NCI-H2227 treated with DMSO at 0.1 percent for 48 hours (cell line): ENCODE results near the gene GABRG3.

Experiments used
- DNase-seq: peaks from one replicate; lab custom pipeline; 2025; lab: John Stamatoyannopoulos, UW

The GABRG3 gene

DNA sequence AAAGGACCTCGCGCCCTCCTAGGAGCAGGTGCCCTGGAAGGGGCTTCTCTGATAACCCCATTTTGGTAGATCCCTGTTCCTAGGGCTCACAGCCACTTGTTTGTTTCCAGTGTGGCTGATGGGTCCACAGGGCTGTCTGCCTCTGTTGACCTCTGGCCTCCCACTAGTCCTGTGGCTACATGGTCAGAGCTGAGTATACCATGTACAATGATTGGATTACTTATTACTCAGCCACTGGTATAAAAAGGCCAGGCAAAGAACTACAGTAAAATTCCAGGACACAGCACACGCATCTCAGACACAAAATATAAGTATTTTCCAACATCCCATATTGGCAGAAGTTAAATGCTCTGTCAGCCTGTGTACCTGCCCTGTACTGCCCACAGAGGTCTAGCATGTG, 277.3 kb downstream of the GABRG3 start:
- DNase-seq: no peak

DNA sequence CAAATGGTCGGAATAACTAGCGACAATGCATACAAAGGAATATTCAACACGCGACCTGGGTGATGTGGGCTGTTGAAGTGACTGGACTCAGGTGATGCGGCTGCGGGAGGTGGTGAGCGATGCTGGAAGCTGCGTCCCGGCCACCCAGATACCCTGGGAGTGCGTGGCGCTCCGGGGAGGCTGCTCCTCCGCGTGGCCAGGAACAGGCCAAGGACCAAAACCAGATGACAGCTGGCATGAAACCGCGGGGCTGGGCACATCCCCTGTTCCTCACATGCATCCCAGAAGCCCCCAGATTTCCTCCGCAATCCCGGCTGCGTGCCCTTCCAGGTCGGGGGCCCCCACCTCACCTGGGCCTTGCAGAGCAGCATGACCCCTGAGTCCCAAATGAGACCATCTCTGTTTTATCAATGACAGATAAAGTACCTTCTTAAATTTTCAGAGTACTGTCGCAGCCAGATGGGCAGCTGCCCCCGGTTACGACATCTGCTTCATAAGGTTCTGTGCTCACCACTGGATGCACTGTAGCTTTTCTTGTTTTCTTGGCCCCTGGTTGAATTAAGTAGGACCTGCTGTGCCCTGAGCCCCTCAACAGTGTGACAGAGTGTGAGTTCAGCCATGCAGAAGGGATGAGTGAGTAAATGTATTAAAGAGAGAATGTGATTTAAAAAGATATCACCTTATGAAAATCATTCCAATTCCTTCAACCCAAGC, 278.2 kb downstream of the GABRG3 start:
- DNase-seq: no peak

DNA sequence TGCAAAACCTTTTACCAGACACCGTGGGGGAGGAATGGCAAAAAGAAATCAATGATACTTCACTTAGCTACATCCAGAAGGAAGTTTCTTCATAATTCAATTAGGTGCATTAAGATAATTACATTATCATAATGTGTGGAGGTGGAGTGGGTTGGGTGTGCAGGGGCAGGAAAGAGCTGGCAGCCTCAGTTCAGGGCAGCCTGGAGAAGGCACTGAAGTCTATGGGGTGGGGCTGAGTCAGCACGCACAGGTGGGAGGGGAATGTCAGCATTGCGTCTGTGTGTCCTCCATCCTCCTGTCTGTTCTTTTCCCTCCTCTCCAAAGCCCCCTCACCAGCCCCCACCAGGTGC, 278.8 kb downstream of the GABRG3 start:
- no peak for DNase-seq

DNA sequence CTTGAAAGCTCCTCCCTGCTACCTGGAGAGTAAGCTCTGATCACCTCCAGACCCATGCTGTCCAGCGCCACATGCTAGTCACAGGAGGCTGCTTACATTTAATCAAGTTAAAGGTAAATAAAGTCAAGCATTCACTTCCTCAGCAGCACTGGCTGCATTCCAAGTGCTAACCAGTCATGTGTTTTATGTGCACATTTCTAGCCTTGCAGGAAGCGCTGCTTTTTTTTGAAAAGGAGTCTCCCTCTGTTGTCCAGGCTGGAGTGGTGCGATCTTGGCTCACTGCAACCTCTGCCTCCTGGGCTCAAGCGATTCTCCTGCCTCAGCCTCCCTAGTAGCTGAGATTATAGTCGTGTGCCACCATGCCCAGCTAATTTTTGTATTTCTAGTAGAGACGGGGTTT, 279.2 kb downstream of the GABRG3 start:
- no peak for DNase-seq

DNA sequence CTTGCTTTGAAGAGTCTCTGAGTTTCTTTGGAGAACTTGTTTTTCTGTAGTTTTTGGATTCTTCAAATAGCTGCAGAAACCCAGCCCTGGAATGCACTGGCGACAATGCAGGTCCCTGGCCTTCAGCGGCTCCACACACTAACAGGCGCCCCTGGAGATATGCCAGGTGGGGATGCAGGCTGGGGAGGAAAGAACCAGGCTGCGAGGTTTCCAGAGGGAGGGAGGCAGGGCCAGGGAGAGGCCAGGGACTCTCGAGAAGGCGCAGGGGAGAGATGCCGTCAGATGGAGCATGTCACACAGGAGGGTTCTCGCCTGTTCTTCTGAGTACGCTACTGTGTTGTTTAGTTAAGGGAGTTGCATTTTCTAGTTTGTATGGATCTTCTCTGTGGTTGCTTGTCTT, 283.1 kb downstream of the GABRG3 start:
- no peak for DNase-seq

DNA sequence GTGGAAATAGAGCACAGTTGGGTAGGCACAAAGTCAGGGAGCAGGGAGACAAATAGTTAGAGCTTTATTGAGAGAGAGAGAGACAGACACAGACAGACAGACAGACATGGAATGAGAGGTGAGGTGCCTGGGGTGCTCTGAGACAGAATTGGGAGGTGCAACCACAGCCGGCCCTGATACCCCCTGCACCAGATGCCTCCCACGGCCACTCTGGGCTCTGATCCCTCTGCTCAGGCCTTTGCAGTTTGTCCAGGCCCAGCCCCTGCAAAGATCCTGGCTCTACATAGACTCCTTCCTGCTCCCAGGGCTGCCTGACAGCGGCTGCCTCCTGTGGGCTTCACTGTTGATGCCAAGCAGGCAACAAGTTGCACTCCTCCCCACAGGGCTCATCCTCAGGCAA, 283.8 kb downstream of the GABRG3 start:
- no peak for DNase-seq

DNA sequence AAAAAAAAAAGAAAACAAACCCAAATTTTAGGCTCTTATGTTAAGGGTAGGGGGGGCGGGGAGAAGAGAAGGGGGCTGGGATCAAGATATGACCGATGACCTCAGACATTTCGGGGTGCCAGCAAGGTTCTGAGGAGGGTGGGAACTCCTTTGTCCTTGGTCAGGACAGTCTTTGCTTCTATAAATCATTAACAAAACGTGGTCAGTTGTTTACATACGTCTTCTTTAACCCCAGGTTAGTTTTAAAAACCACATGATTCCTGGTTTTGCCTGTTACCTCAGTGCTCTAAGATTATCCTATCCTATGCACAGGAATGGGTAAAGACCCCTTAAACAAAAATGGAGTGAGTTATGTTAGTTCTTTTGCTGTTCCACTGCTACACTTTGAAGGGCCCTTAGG, 285.5 kb downstream of the GABRG3 start:
- DNase-seq: no peak

DNA sequence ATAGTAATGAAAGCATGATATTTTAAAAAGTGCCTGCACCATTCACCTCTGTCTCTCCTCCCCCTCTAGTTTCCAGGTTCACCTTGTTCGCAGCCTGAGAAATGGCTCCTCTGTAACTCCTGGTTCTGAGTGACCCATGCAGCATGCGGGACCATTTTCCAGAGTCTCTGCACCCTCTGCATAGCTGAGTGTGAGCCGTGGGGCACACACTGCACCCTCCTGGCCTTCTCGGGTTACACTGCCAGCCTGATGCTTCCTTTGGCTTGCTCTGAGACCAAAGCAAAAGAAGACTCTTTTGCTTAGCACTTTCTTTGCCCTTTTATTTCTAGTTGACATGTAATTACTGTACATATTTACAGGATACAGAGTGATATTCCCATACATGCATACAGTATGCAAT, 287.3 kb downstream of the GABRG3 start:
- DNase-seq: no peak

DNA sequence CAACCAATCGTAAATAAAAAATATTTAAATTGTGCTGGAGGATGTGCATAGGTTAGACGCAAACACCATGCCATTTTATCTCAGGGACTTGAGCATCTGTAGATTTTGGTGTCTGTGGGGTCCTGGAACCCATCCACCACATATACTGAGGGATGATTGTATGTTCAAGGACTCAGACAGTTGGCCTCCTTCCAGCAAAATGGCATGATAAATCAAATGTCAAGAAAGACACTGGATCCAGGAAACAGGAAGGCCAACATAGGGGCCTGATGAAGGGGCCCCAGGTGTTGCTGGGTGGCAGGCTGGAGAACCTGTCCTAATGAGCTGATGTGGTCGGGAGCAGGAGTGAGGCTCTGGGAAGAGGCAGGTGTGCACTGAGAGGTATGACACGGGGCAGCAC, 289.5 kb downstream of the GABRG3 start:
- no peak for DNase-seq

DNA sequence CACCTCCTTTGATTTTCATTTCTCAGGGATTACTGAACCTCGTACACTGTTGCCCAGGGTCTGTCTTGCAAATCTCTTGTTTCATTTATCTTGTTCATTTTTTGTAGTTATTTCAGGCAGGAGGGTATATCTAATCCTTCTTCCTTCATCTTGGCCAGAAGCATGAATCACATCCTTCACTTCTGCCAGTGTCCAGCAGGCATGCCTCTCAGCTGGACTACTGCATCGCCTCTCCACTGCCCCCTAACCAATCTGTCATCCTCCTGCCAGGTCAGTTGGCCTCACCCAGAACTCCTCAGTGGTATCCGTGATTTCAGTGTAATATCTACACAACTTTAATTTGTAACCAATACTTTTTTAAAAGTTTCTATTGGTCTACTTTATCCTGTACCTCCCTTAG, 297.9 kb downstream of the GABRG3 start:
- no peak for DNase-seq

DNA sequence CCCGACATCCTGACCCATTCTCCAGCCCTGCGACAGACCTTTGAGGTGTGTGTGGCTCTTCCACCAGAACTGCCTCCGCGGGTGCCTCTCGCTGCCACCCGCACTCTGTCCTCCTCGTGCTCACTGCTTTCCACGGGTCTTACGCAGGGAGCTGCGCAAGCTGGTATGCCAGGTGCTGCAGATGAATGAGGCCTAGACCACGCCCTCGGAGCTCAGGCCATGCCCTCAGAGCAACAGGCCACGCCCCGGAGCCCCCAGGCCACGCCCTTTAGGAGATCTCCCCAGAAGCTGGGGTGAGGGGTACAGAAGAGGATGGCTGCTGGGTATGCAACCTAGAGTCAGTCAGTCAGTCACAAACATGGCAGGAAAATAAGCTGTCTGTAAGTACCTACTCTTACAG, 300.3 kb downstream of the GABRG3 start:
- no peak for DNase-seq

DNA sequence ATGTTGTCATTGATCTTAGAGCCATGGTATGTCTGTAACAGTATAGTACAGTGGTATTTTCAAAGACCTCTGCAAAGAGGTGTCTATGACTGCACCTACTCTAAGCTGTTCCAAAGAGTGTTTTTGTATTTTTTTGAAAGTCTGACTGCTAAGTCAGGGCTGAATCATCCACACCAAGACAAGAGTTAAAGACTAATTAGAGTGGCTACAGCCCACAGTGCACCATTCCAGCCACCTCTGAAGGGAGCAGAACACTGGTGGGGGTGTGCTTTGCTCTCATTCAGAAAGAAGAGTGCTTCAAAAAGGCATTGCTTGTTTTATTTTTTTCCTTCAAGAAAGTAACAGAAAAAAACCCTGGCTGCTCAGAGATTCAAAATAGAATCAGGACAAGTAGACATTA, 301.4 kb downstream of the GABRG3 start:
- DNase-seq: no peak

DNA sequence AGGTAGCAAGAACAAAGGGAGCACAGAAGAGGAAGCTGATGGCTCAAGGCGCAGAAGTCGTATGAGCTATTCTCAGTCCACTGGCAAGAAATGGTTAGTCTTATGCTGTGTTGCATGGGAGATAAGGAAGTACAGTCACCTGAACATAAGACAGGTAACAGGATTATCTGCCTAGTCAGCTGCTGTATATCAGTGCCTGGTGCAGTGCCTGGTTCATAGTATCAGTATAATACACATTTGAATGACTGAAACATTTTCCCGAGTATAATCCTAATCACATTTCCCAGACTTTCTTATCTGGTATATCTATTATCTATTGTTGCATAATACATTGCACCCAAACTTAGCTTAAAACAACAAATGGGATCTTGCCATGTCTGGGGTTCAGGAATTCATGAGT, 302.5 kb downstream of the GABRG3 start:
- DNase-seq: no peak

DNA sequence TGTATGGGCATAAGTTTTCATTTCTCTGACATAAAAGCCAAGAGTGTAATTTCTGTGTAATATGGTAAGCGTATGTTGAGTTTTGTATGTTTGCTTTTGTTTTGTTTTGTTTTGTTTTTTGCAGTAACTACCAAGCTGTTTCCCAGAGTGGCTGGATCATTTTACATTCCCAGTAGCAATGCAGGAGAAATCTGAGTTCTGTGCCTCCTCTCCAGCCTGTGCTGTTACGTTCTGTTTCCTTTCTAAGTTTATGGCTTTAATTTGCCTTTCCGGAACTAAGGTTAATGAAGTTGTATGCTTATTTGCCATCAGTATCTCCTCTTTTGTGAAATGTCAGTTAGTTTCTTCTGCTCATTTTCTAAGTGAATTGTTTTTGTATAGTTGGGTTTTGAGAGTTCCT, 307.8 kb downstream of the GABRG3 start:
- DNase-seq: no peak

DNA sequence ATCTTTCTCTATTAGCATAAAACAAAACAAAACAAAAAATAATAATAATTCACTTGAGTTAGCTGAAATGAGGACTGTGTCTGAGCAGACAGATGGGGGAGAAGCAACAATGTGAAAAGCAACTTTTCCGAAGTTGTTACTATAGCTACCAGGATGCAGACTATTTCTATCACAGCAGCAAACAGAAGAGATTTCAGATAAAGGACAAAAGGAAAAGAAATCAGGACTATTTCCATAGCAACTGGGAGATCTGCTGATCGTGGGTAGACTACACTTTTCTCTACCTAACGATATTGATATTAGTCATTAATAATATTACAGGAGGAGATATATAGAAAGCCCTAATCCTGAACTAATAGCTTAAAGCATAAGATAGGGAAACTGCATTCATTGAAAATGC, 321.7 kb downstream of the GABRG3 start:
- no peak for DNase-seq

DNA sequence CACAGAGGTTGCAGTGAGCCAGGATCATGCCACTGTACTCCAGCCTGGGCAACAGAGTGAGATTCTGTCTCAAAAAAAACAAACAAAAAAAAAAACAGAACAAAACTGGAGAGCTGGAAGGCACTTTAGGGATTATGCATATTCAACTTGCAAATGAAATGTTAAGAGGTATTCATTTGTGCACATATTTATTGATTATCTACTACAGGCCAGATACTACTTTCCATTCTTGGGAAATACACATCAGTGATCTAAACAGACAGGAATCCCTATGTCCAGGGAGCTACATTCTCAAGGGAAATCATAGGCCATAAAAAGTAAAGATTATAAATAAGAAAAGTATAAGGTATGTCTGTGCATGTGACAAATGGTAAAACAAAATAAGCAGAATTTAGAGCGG, 322.6 kb downstream of the GABRG3 start:
- DNase-seq: no peak

DNA sequence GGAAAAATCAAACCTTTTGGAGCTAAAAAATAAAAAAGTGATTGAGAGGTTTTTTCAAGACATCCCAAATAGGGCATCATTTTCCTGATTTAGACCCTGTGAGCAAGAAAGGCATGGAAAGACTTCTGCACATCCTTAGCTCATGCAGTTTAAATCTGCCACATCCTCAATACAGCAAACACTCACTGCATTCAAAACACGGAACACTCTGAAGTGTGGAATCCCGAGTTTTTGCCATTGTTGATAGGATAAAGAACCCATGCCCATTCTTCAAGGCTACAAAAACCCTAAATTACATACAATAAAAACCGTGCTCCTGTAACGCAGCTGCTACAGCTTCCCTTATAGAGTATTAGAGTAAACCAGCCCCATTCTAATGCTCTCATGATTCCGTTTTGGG, 346.8 kb downstream of the GABRG3 start:
- DNase-seq: no peak

DNA sequence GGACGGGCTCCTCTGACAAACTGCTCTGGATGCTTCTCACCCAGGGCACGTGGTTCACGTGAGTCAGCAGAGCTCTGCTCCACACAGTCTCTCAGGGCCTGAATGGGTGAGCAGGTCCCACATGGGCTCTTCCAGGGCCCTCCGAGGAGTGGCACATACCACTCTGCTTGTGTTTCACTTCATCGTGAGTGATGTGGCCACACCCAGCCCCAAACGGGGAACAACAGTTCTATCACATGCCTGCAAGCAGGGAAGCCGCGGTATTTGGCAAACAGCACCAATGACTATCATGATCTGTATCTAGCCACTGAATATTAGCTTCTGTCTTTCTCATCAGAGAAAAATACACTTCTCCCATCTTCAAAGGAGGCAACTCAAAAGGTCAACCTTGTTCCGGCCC, 352.8 kb downstream of the GABRG3 start:
- DNase-seq: no peak

DNA sequence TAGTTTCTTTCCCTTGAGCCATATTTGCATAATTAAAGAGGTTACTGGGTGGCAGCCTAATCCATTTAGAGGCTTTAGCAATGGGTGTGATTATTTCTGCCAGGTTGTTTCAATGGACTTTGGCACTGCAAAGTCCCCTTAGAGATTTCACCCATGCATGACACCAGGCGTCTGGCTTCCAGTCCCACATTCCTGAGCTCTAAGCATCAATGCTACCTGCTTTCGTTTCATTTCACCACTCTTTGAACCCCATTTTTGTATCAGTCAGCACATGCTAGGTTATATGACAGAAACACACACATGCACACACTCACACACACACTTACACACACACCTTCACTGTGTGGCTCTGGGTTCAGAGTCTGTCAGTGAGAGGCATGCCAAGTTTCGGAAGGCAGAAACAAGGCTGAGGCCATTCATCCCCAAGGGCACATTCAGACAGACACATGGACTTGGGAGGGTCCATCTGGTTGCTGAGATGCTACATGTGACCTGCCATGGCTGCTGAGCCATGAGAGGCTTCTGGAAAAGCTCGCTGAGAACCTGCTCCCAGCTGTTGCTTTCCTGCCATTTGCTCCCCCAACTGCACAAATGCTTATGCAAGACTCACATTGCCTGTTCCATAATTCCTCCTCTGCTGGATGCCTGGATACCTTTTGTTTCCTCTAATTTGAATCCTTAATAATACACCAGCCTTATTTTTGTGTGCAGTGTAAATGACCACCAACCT, 354.1 kb downstream of the GABRG3 start:
- no peak for DNase-seq

DNA sequence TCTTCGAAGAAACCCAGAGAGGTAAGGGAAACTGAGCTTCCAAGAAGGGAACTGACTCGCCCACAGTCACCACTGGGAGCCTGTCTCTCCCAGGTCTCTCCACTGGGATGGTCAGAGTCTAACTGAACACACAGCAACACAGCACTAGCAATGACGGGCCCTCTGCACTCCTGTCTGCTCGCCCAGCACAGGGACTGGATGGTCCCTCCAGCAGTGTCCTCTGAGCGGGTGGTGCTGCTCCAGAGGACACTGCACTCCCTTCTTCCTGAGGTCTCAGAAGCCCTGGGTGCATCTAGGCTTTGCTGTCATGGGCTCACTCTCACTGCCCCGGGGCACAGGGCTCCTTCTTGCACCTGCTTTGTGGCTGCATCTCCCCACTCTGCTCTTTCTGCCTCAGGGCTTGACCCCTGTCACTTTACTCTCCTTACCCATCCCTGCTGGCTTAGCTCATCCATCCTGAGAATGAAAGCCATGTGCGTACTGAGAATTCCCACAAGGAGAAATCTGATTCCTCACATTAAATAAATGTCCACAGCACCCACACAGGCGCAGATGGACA, 356.6 kb downstream of the GABRG3 start:
- no peak for DNase-seq

DNA sequence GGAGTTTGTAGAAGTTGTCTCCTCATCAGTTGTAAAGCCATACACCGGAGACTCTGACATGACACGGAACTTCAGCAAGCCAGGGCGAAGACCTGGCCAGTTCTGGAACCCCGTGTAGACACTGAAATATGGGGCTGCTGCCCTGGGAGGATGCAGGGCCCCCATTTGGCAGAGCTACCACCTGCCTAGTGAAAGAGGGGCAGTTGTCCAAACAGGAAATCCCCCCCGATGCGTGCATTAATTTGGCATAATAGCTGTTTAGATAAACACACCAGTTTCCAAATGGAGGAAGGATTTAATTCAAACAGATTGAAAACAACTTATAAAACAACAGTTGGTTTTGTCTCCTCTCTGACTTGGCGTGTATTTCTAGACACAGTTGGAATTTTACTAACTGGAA, 357.2 kb downstream of the GABRG3 start:
- no peak for DNase-seq

DNA sequence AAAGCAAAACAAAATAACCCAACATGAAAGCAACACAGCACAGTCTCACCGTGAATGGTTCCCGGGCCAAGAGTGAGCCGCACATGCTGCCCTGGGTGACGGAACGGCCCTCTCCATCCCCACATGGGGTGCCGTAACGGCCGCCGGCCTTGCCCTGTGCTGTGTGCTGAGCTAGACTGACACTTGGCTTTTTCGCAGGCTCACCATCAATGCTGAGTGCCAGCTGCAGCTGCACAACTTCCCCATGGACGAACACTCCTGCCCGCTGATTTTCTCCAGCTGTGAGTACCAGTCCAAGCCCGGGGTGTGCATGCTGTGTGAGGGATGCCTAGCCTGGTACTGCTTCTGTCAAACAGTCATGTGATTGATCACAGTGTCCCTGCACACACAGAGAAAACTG, 357.6 kb downstream of the GABRG3 start:
- DNase-seq: peak; percentile 19

DNA sequence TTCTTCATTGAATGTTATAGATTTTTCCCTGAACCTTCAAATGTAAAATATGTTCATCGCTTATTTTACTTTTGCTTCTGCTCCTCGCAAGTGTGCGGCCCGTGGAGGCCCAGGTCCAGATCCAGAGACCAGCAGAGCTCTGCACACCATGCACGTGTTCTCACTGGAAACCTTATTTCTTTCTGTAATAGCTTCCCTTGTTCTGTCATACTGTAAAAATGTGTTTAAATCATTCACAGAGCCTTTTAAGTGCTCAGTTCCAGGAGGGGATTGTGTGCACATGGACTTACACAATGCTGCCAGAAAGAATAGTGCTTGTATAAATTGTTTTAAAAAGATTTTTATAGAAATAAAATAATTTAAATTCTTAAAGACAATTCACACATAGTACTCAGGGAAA, 359.3 kb downstream of the GABRG3 start:
- DNase-seq: no peak

DNA sequence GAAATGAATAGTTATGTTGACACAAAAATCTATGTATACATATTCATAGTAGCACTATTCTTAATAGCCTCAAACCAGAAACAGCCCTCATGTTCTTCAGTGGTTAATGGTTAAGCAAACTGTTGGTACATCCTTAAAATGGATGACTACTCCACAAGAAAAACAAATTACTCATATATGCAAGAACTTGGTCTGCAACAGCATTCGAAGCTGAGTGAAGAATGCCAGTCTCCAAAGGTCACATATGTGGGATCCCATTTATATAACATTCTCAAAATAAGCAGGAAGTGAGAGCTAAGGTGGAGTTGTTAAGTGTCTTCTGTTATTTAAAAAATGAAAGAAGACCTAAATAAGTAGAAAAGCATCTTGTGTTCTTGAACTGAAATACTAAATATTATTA, 365.7 kb downstream of the GABRG3 start:
- no peak for DNase-seq
